Measurements from ENCODE around the gene ATP8A1. TPM values are rescaled to one million over a fixed set of nuclear protein-coding genes. Genes with fewer than 3 reads are reported as not detected.

ATP8A1 gene
- polyA plus RNA-seq, 1 donor from 2014 or later: 45.8 TPM

GRCh38 chr4:42359711-42360110, 297.2 kb downstream of the ATP8A1 start:
- H4K20me1 ChIP-seq (ENCODE audit: insufficient read depth): no peaks in the 10 kb centered on the region
- no peaks in the 10 kb centered on the region for H3K79me2 ChIP-seq (replicated peaks; ENCODE audit: insufficient read depth, low read length)
- no peaks in the 10 kb centered on the region for H3K36me3 ChIP-seq (ENCODE audit: insufficient read depth, low read length)
- no peak overlapping the region for H3K4me3 ChIP-seq (ENCODE audit: low read length)
- no peaks in the 10 kb centered on the region for H3F3A ChIP-seq (ENCODE audit: insufficient read depth, low read length, poor library complexity, severe bottlenecking)
- H3K27ac ChIP-seq (ENCODE audit: low read length): no peak overlapping the region
- H3K4me2 ChIP-seq (ENCODE audit: low read length): no peak overlapping the region
- TF ChIP-seq MXI1 (conservative IDR thresholded peaks at IDR 0.05; ENCODE audit: poor library complexity, severe bottlenecking): no peak
- H3K9me2 ChIP-seq (ENCODE audit: insufficient read depth, low read length): no peaks in the 10 kb centered on the region
- H3K9me3 ChIP-seq (ENCODE audit: low read length): no peaks in the 10 kb centered on the region
- H3K9ac ChIP-seq (ENCODE audit: low read length): no peak overlapping the region
- H3K27me3 ChIP-seq (ENCODE audit: insufficient read depth, low read depth, low read length): no peaks in the 10 kb centered on the region
- no peak overlapping the region for H2AFZ ChIP-seq (ENCODE audit: low read depth, low read length)

Other genes starting within 250 kb of the ATP8A1 start
- gene GRXCR1, start 235.6 kb upstream of the ATP8A1 start, polyA plus RNA-seq: not detected in 2 replicates